Body of pancreas (tissue), 4 donors: ENCODE data around the gene MRPL50. TPM values are rescaled to one million over a fixed set of nuclear protein-coding genes. Genes with fewer than 3 reads are reported as not detected.

ENCODE experiments used
- ATAC-seq: fragments of 150-250 bp; one replicate; pipeline ENCODE4 v1.9.1; 2016
- DNase-seq, 4 donors: peaks; one replicate each; pipeline ENCODE4 v3.0.0-alpha.2; 2019
- H3K27ac ChIP-seq, 4 donors: fragments of 200-600 bp; sonication (generic); 1 replicate in 3 of 4; 2 replicates in 1 of 4; pipeline versions ENCODE4 v1.5.1 to v1.6.1; 2016 to 2019; ENCODE audit warnings: mild to moderate bottlenecking in 1 of 4, mixed read lengths in 1 of 4, moderate library complexity in 1 of 4
- H3K27me3 ChIP-seq, 2 donors: fragments of 200-600 bp; sonication (generic); one replicate each; pipeline ENCODE4 v1.6.0; 2016; ENCODE audit warnings: mild to moderate bottlenecking in 1 of 2
- H3K36me3 ChIP-seq, 2 donors: fragments of 200-600 bp; sonication (generic); replicated peaks in 1 of 2; 2 replicates each; pipeline ENCODE4 v1.5.1; 2016; ENCODE audit warnings: low read depth in 2 of 2; ENCODE audit not compliant: insufficient read depth in 1 of 2
- H3K4me1 ChIP-seq: fragments of 200-600 bp; sonication (generic); one replicate; pipeline ENCODE4 v1.6.0; 2016
- H3K4me3 ChIP-seq, 2 donors: fragments of 200-600 bp; sonication (generic); 1 replicate in 1 of 2; 2 replicates in 1 of 2; pipeline ENCODE4 v1.5.1; 2016 to 2019
- H3K9me3 ChIP-seq, 3 donors: fragments of 200-600 bp; sonication (generic); 1 replicate in 2 of 3; 2 replicates in 1 of 3; pipeline ENCODE4 v1.5.1; 2016
- CTCF ChIP-seq, 7 experiments: fragments of 450-650 bp in 4 of 7; fragments of 200-600 bp in 3 of 7; sonication (generic) in 3 of 7; IDR thresholded peaks; one replicate each; pipeline ENCODE4 v1.5.1; 2016 to 2019; ENCODE audit warnings: antibody characterized with exemption in 7 of 7
- POLR2A ChIP-seq, 3 donors: fragments of 450-650 bp; IDR thresholded peaks; one replicate each; pipeline ENCODE4 v1.6.1; 2016; ENCODE audit warnings: antibody characterized with exemption in 3 of 3, mild to moderate bottlenecking in 2 of 3
- WGBS, 2 donors: methylation state at CpG; one replicate each; pipeline ENCODE4 v1.1.5; 2017; 5-methylcytosine and 5-hydroxymethylcytosine counted together
- intact Hi-C: fragments of 100-400 bp; cut with DNase I; formaldehyde crosslinking; loops from one replicate; pipeline ENCODE4 v1.15.1; 2023
- total RNA-seq, 2 donors: library from RNA; depleted of rRNA; stranded (reverse); fragments of >200 nt; gene quantifications; one replicate each; pipeline ENCODE4 v1.1.0, GENCODE V29; 2016

The MRPL50 gene
- total RNA-seq, 2 donors from 2014 or later: 3.6 to 7.3 TPM

- Histone ChIP-seq H3K4me3 (no peak overlapping the region), H3K9me3 (no peaks in the 10 kb centered on the region), H3K36me3 (no peaks in the 10 kb centered on the region), H3K27me3 (no peaks in the 10 kb centered on the region), H3K4me1 (peaks cover 19% of the 10 kb centered on the region), H3K27ac (no peak overlapping the region)
- no peak for ATAC-seq
- TF ChIP-seq POLR2A (IDR thresholded peaks at IDR 0.05) (no peak), CTCF (IDR thresholded peaks at IDR 0.05) (no peak)
- intact Hi-C loops: no loop called here
- no peak for DNase-seq
- WGBS, 2 donors: 98 to 99% methylated on average over 3 of the region's 3 CpGs
Observed at GRCh38 chr9:101367323-101367722, 31.1 kb downstream of the MRPL50 start.

- 18 to 29% methylated on average over 5 of the region's 5 CpGs for WGBS, 2 donors
- no peak for DNase-seq
- peak; percentile 69 for ATAC-seq
- Histone ChIP-seq H3K4me3 (no peak overlapping the region), H3K36me3 (no peaks in the 10 kb centered on the region), H3K4me1 (peaks cover 19% of the 10 kb centered on the region), H3K9me3 (no peaks in the 10 kb centered on the region), H3K27me3 (no peaks in the 10 kb centered on the region), H3K27ac (peak overlapping the region in 3 of 4 donors; percentile 42 to 68 (median 49))
- intact Hi-C loops: no loop called here
- no peak for TF ChIP-seq POLR2A (IDR thresholded peaks at IDR 0.05)
Observed at GRCh38 chr9:101366038-101366756, 32.2 kb downstream of the MRPL50 start.

GRCh38 chr9:101365181-101365580, 33.2 kb downstream of the MRPL50 start:
- Histone ChIP-seq H3K27ac (peak overlapping the region in 1 of 4 donors; percentile 68), H3K36me3 (no peaks in the 10 kb centered on the region), H3K4me1 (peaks cover 19% of the 10 kb centered on the region), H3K4me3 (no peak overlapping the region), H3K27me3 (no peaks in the 10 kb centered on the region), H3K9me3 (no peaks in the 10 kb centered on the region)
- TF ChIP-seq CTCF (IDR thresholded peaks at IDR 0.05) (no peak), POLR2A (IDR thresholded peaks at IDR 0.05) (no peak)
- no peak for DNase-seq
- intact Hi-C loops: no loop called here
- ATAC-seq: no peak

- no peak overlapping the region for H3K27ac ChIP-seq
- H3K36me3 ChIP-seq: no peaks in the 10 kb centered on the region
- intact Hi-C loops: no loop called here
- peaks cover 19% of the 10 kb centered on the region for H3K4me1 ChIP-seq
- TF ChIP-seq CTCF (IDR thresholded peaks at IDR 0.05) (no peak), POLR2A (IDR thresholded peaks at IDR 0.05) (no peak)
- DNase-seq (no peak), ATAC-seq (no peak)
- WGBS, 2 donors: 80 to 81% methylated on average over 5 of the region's 5 CpGs
- no peak overlapping the region for H3K4me3 ChIP-seq
- H3K9me3 ChIP-seq: no peaks in the 10 kb centered on the region
- H3K27me3 ChIP-seq: no peaks in the 10 kb centered on the region
Observed at GRCh38 chr9:101362450-101362849, 36.0 kb downstream of the MRPL50 start.

GRCh38 chr9:101360647-101361046, 37.8 kb downstream of the MRPL50 start:
- no peaks in the 10 kb centered on the region for H3K27me3 ChIP-seq
- no peaks in the 10 kb centered on the region for H3K36me3 ChIP-seq
- peaks cover 2% of the 10 kb centered on the region for H3K4me1 ChIP-seq
- ATAC-seq (no peak), DNase-seq (no peak)
- H3K9me3 ChIP-seq: no peaks in the 10 kb centered on the region
- H3K27ac ChIP-seq: no peak overlapping the region
- TF ChIP-seq CTCF (IDR thresholded peaks at IDR 0.05): no peak
- TF ChIP-seq POLR2A (IDR thresholded peaks at IDR 0.05): no peak
- intact Hi-C loops: no loop called here
- H3K4me3 ChIP-seq: no peak overlapping the region
